AG10803 (cell line): ENCODE measurements around the gene WFDC1.

Experiments used
- DNase-seq: peaks from one replicate; pipeline ENCODE4 v3.0.0; 2010; ENCODE audit warnings: low read depth
- H3K4me3 ChIP-seq: 2 replicates; pipeline ENCODE4 v1.5.1; 2011; ENCODE audit warnings: mild to moderate bottlenecking, low read length, control low read depth
- TF ChIP-seq, protein P1 (sequence below): conservative IDR thresholded peaks from 2 replicates; pipeline ENCODE4 v1.5.1; 2011; ENCODE audit warnings: mild to moderate bottlenecking, low read length, control low read depth, inconsistent platforms

Gene WFDC1

GRCh38 chr16:84360748-84361147 lies 66.1 kb downstream of the WFDC1 start:
- TF ChIP-seq, protein P1, sequence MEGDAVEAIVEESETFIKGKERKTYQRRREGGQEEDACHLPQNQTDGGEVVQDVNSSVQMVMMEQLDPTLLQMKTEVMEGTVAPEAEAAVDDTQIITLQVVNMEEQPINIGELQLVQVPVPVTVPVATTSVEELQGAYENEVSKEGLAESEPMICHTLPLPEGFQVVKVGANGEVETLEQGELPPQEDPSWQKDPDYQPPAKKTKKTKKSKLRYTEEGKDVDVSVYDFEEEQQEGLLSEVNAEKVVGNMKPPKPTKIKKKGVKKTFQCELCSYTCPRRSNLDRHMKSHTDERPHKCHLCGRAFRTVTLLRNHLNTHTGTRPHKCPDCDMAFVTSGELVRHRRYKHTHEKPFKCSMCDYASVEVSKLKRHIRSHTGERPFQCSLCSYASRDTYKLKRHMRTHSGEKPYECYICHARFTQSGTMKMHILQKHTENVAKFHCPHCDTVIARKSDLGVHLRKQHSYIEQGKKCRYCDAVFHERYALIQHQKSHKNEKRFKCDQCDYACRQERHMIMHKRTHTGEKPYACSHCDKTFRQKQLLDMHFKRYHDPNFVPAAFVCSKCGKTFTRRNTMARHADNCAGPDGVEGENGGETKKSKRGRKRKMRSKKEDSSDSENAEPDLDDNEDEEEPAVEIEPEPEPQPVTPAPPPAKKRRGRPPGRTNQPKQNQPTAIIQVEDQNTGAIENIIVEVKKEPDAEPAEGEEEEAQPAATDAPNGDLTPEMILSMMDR, result no peak
- no peak for DNase-seq
- no peak overlapping the region for H3K4me3 ChIP-seq

GRCh38 chr16:84361546-84361945 lies 66.9 kb downstream of the WFDC1 start:
- no peak for DNase-seq
- TF ChIP-seq, protein P1, result no peak
- H3K4me3 ChIP-seq, result no peak overlapping the region

GRCh38 chr16:84362471-84362941 lies 67.8 kb downstream of the WFDC1 start:
- H3K4me3 ChIP-seq, result no peak overlapping the region
- no peak for DNase-seq
- TF ChIP-seq, protein P1, result no peak

DNA sequence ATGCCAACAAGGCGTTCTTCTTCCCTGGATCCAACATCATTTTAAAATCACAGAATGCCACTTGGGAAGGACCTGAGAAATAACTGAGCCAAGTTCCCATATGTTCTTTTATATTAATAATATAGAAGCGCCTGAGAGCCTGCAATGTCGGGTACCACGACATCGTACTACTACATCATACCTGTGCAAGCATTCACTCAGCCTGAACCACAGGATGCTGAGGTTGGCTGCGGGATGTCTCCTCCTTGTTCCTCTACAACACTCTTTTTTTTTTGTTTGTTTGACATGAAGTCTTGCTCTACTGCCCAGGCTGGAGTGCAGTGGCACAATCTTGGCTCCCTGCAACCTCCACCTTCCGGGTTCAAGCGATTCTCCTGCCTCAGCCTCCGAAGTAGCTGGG lies 71.5 kb downstream of the WFDC1 start:
- TF ChIP-seq, protein P1, result no peak
- no peak for DNase-seq
- no peak overlapping the region for H3K4me3 ChIP-seq

DNA sequence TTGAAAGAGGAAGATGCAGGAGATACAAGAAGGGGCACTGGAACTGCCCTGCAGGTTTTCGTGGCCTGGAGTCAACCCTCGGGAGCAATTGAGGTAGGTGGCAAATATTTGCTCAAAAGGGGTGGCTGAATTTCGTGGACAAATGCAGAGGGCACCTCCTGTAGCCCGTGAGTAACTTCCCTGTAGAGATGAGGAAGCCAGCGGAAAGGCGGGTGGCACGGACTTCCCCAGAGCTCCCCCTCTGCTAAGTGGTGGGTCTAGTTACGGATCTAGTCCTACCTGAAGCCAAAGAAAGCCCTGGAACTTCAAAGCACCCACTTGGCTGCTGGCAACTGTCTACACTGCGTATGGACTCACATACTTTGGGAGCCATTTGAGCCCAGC lies 72.6 kb downstream of the WFDC1 start:
- DNase-seq, result no peak
- TF ChIP-seq, protein P1, result no peak
- H3K4me3 ChIP-seq, result no peak overlapping the region

GRCh38 chr16:84367750-84368307 lies 73.2 kb downstream of the WFDC1 start:
- no peak overlapping the region for H3K4me3 ChIP-seq
- TF ChIP-seq, protein P1, result no peak
- DNase-seq, result no peak

DNA sequence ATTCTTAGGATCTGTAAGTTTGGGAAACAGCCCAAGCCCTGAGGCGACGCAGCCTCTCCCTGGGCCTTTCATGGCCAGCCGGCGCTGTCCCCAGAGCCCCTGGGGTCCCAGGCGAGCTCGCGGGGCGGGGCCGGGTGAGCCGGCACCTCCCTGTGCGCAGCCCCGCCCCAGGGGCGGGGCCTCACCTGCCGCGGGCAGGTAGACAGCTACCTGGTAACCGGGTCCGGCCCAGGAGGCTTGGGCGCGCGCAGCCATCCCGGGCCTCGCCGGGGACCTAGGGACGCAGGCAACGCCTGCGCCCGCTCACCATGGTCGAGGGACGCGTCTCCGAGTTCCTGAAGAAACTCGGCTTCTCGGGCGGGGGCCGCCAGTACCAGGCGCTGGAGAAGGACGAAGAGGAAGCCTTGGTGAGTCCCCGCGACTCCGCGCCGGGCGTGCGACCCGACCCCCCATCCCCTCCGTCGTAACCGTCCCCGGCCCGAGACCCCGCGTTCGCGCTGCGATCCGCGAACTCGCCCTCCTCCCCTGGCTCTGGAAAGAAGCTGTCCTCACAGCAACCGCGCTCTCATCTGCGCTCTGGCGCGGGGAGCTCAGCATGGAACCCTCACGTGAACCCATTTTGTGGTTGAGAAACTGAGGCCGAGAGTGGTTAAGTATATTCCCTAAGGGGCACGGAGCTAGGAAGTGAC lies 73.8 kb downstream of the WFDC1 start, which contains the start of gene ATP2C2:
Gene ATP2C2 (plus strand): TSS at position 231 of the 689 bp plus-strand sequence. CDS start 78 bp downstream, at position 309.
- TF ChIP-seq, protein P1, result no peak
- H3K4me3 ChIP-seq, result no peak within 1 kb of the TSS
- DNase-seq, result no peak
